ENCODE data around the gene PIP4K2A.

Gene PIP4K2A

GRCh38 chr10:22622242-22622806 lies 92.1 kb downstream of the PIP4K2A start:
- in situ Hi-C loops (cut with MboI; ENCODE audit: low sequenced_read_pairs) = no loop called here

DNA sequence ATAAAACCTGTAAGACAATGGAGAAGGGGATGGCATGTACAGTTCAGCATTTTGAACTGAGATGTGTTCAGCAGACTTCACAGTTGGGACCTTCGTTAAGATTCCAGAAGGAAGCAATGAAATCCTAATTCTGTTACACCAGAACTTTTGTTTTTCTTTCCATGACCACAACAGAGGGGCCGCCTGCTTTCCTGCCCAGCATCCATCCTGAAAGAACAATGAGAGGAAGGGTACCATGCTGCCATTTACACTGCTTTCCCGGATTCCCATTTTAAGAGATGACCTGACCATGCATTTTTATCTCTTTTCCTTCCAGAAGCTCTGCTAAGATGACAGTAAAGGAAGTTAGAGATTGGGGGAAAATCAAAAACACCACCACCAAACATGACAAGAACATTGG lies 92.7 kb downstream of the PIP4K2A start:
- in situ Hi-C loops (cut with MboI; ENCODE audit: low sequenced_read_pairs) = no loop called here

DNA sequence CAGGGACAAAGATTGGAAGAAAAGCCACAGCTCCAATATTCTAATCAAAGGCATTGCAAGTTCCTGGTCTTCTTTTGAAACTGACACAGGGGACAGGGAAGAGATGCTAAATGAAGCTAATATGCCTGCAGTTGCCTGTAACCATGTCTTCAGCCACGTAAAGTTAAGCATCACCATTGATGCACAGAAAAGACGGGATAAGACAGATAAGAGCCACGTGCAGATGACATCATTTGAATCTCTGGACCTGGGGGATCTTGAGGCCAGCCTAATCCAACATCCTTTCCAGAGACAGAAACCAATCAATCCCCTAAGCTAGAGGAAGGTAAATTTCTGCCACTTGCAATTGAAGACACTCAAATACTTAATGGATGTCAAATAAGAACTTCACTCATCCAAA lies 93.4 kb downstream of the PIP4K2A start:
- in situ Hi-C loops (cut with MboI; ENCODE audit: low sequenced_read_pairs) = no loop called here

- in situ Hi-C loops (cut with MboI; ENCODE audit: low sequenced_read_pairs) = no loop called here
Measured at GRCh38 chr10:22620140-22620857, 94.1 kb downstream of the PIP4K2A start.

GRCh38 chr10:22619101-22619500 lies 95.3 kb downstream of the PIP4K2A start:
- in situ Hi-C loops (cut with MboI; ENCODE audit: low sequenced_read_pairs) = no loop called here

GRCh38 chr10:22618078-22618785 lies 96.1 kb downstream of the PIP4K2A start:
- in situ Hi-C loops (cut with MboI; ENCODE audit: low sequenced_read_pairs) = no loop called here

GRCh38 chr10:22617516-22617915 lies 96.9 kb downstream of the PIP4K2A start:
- in situ Hi-C loops (cut with MboI; ENCODE audit: low sequenced_read_pairs) = no loop called here

DNA sequence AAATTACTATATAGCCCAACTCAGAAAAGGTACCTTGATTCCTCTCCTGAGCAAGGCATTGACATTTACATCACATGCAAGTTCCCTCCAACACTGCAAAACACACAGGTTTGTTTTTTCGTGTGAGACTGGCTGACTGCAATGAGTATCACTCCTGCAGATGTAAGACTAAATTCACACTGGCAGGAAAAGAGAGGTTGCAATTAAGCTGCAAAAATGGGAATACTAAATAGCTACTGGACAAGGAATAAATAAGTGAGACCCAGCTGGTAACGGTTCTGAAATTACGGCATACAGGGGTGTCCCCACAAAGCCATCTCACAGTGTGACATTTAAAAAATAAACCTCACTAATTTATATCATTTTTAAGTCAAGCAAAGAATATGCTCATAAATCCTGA lies 97.3 kb downstream of the PIP4K2A start:
- in situ Hi-C loops (cut with MboI; ENCODE audit: low sequenced_read_pairs) = no loop called here

GRCh38 chr10:22615819-22616499 lies 98.4 kb downstream of the PIP4K2A start:
- in situ Hi-C loops (cut with MboI; ENCODE audit: low sequenced_read_pairs) = no loop called here

GRCh38 chr10:22615101-22615500 lies 99.3 kb downstream of the PIP4K2A start:
- in situ Hi-C loops (cut with MboI; ENCODE audit: low sequenced_read_pairs) = no loop called here

- in situ Hi-C loops (cut with MboI; ENCODE audit: low sequenced_read_pairs) = no loop called here
Measured at GRCh38 chr10:22613011-22613410, 101.4 kb downstream of the PIP4K2A start.

DNA sequence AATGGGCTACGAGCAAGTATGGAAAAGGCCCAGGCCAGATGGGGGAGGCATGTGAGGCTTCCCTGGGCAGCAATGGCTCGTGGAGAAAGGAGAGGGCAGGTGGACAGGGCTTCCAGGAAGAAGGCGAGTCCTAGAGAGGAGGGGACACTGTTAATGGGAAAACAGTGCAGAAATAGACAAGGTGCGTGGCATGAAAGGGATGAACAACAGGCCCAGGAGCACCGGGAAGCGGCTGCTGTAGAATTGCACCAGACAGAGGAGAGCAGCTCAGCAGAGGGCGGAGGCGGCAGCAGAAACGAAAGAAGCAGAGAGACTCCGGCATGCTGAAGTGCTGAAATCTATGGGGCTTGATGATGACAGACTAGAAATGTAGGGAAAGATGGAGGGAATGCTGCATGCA lies 102.1 kb downstream of the PIP4K2A start:
- in situ Hi-C loops (cut with MboI; ENCODE audit: low sequenced_read_pairs) = no loop called here

DNA sequence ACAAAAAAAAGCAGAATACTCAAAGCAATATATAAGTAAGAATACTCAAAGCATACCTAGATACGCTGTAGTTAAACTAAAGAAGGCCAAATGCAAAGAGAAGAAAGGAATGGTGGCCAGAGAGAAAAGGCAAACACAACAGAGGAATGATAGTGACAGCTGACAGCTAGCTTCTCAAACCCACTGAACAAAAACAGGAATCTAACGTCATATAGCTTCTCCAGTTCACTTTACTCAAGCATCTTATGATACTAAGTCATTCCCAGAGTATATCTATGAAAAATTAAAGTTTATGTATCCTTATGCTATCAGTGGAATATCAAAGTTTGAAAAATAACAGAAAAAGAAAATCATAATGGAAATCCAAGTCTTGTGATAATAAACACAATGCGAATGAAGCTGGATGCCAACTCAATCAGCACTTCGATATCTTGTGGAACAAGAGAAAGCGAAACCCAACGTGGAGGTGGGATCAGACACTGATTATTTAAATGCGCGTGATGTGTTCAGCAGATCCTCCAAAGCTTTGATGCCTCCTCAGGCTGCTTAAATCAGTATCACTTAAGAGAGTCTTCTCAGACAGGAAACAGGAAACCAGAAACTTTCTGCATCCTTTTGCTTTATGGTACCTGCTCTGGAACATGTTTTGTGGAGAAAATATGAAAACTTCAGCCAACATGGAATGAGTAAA lies 102.8 kb downstream of the PIP4K2A start:
- in situ Hi-C loops (cut with MboI; ENCODE audit: low sequenced_read_pairs) = no loop called here

DNA sequence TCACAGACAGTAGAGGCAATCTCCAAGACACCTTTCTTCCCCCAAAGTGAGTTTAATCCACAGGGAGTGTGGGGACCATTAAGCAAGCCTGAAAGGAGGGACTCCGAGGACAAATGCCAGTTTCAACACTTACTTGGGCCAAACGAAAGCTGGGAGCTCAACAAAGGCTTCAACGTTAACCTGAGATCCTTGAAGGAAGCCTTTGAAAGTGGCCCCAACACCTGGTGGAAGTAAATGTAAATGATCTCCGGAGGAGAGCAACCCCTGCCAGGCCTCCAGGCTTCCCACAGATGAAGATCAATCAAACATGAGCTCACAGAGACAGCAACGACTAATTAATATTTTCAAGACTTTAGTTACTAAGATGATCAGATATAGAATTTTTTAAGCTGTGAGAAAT lies 103.8 kb downstream of the PIP4K2A start:
- in situ Hi-C loops (cut with MboI; ENCODE audit: low sequenced_read_pairs) = no loop called here

- in situ Hi-C loops (cut with MboI; ENCODE audit: low sequenced_read_pairs) = no loop called here
Measured at GRCh38 chr10:22609719-22610465, 104.5 kb downstream of the PIP4K2A start.

DNA sequence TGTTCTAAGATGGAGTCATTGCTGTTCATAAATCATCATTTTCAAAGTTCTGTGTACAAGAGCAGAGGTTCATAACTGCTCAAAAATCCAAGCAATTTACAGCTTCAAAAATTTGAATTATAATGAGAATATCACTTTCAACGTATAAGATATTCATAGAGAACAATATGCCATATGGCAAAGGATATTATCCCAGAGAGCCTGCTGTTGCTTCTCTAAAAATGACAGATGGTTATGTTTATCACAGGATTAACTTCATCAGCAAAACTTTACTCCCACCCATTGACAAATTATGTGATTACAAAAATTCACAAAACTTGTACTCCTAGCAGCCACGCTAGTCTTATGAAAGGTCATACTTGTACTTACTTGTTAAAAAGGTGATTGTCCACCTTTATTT lies 105.1 kb downstream of the PIP4K2A start:
- in situ Hi-C loops (cut with MboI; ENCODE audit: low sequenced_read_pairs) = no loop called here

DNA sequence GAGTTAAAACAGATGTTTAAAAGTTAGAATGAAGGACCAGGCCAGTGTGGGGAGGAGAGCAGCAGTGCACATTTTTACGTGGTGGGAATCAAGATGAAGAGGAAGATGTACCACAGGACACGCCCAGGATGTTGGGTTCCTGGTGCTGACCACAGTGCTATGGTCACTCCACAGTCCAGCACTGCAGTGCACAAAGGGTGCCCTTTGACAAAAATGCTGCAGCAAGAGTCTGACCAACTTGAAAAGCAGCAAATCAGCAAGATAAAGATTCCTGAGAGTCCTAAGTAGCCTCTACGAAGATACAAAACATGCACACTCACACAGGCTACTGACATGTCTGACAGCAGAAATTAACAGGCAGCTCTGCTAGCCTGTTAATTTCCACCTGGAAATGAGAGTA lies 107.1 kb downstream of the PIP4K2A start:
- in situ Hi-C loops (cut with MboI; ENCODE audit: low sequenced_read_pairs) = no loop called here

DNA sequence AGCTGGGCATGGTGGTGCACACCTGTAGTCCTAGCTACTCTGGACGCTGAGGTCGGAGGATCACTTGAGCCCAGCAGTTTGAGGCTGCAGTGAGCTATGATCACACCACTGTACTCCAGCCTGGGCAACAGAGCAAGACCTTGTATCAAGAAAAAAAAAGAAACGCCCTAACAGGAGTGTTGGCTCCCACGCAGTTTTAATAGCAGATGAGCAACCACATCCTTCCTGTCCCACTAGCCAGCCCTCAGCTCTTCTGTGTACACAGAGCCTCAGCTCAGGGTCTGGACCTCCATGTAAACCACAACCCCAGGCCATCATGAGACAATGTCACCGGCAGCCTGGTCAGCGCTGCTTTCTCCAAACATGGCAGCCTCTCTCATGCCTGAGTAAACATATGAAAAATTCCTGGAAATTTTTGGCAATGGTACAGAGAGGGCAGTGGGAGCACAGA lies 108.2 kb downstream of the PIP4K2A start:
- in situ Hi-C loops (cut with MboI; ENCODE audit: low sequenced_read_pairs) = no loop called here

DNA sequence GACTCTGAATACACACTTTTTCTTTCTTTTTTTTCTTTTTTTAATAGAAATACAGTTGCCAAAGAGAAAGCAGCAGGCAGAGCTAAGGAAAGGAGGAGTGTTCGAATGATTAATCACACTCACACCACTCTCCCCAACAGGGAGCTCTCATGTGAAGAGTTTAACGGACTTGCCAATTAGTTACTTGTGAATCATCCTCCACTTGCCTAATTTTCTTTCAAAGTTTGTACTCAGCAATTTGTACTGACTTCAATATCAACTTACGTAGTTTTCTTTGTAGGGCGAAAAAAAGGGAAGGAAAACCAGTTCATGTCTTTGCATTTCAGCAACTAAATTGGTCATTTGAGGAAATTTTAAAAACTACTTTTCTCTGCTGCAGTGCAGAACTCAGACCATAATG lies 109.2 kb downstream of the PIP4K2A start:
- in situ Hi-C loops (cut with MboI; ENCODE audit: low sequenced_read_pairs) = no loop called here
